Osteocyte (in vitro differentiated cells): ENCODE results near the gene TTLL10. TPM values are rescaled to one million over a fixed set of nuclear protein-coding genes. Genes with fewer than 3 reads are reported as not detected.

Experiments
- DNase-seq: peaks from one replicate; pipeline ENCODE4 v3.0.0; 2021; ENCODE audit warnings: mixed read lengths; ENCODE audit not compliant: unreplicated experiment; ENCODE audit errors: extremely low spot score
- H3K27ac Mint-ChIP-seq: one replicate; pipeline ENCODE4 v1.8.0; 2021; ENCODE audit warnings: mild to moderate bottlenecking, mixed read lengths; ENCODE audit not compliant: unreplicated experiment
- H3K27me3 Mint-ChIP-seq: one replicate; pipeline ENCODE4 v1.8.0; 2021; ENCODE audit warnings: mixed read lengths; ENCODE audit not compliant: unreplicated experiment
- H3K36me3 Mint-ChIP-seq: one replicate; pipeline ENCODE4 v1.8.0; 2021; ENCODE audit warnings: mixed read lengths; ENCODE audit not compliant: unreplicated experiment
- H3K4me1 Mint-ChIP-seq: one replicate; pipeline ENCODE4 v1.8.0; 2021; ENCODE audit warnings: mixed read lengths; ENCODE audit not compliant: unreplicated experiment
- H3K4me3 Mint-ChIP-seq: one replicate; pipeline ENCODE4 v1.8.0; 2021; ENCODE audit warnings: mild to moderate bottlenecking, moderate library complexity, mixed read lengths; ENCODE audit not compliant: unreplicated experiment
- H3K9me3 Mint-ChIP-seq: one replicate; pipeline ENCODE4 v1.8.0; 2021; ENCODE audit warnings: mixed read lengths; ENCODE audit not compliant: unreplicated experiment
- CTCF ChIP-seq: fragments of 200-600 bp; sonication (generic); IDR thresholded peaks from 2 replicates; pipeline ENCODE4 v1.5.0; 2021; ENCODE audit warnings: antibody characterized with exemption, mild to moderate bottlenecking, moderate library complexity
- total RNA-seq: library from RNA; stranded (reverse); gene quantifications from 2 replicates; pipeline ENCODE4 v1.2.1, GENCODE V29; 2021

The TTLL10 gene
- total RNA-seq, 1 donor from 2014 or later, result not detected

GRCh38 chr1:1240822-1241587 lies 67.3 kb downstream of the TTLL10 start:
- Mint-ChIP-seq H3K4me3 (no peak overlapping the region), H3K27ac (no peak overlapping the region), H3K9me3 (no peaks in the 10 kb centered on the region), H3K36me3 (no peaks in the 10 kb centered on the region), H3K27me3 (no peaks in the 10 kb centered on the region), H3K4me1 (peaks cover 23% of the 10 kb centered on the region)
- TF ChIP-seq CTCF, result no peak
- DNase-seq, result no peak

- no peak overlapping the region for H3K4me3 Mint-ChIP-seq
- no peak for DNase-seq
- no peak for TF ChIP-seq CTCF
- no peak overlapping the region for H3K27ac Mint-ChIP-seq
- peaks cover 22% of the 10 kb centered on the region for H3K4me1 Mint-ChIP-seq
- no peaks in the 10 kb centered on the region for H3K27me3 Mint-ChIP-seq
- no peaks in the 10 kb centered on the region for H3K36me3 Mint-ChIP-seq
- H3K9me3 Mint-ChIP-seq, result no peaks in the 10 kb centered on the region
These were observed 68.0 kb downstream of the TTLL10 start for GRCh38 chr1:1241588-1242219.

- Mint-ChIP-seq H3K9me3 (no peaks in the 10 kb centered on the region), H3K27me3 (no peaks in the 10 kb centered on the region), H3K4me1 (peaks cover 14% of the 10 kb centered on the region), H3K4me3 (no peak overlapping the region), H3K36me3 (no peaks in the 10 kb centered on the region), H3K27ac (no peak overlapping the region)
- no peak for DNase-seq
- TF ChIP-seq CTCF, result no peak
These were observed 69.0 kb downstream of the TTLL10 start for GRCh38 chr1:1242461-1243265.

GRCh38 chr1:1243266-1243660 lies 69.6 kb downstream of the TTLL10 start:
- Mint-ChIP-seq H3K27ac (no peak overlapping the region), H3K9me3 (no peaks in the 10 kb centered on the region), H3K36me3 (no peaks in the 10 kb centered on the region), H3K4me3 (no peak overlapping the region), H3K4me1 (peaks cover 12% of the 10 kb centered on the region), H3K27me3 (no peaks in the 10 kb centered on the region)
- DNase-seq, result no peak
- no peak for TF ChIP-seq CTCF

- H3K9me3 Mint-ChIP-seq, result no peaks in the 10 kb centered on the region
- DNase-seq, result no peak
- H3K4me3 Mint-ChIP-seq, result no peak overlapping the region
- H3K36me3 Mint-ChIP-seq, result no peaks in the 10 kb centered on the region
- H3K27ac Mint-ChIP-seq, result no peak overlapping the region
- peaks cover 11% of the 10 kb centered on the region for H3K4me1 Mint-ChIP-seq
- H3K27me3 Mint-ChIP-seq, result no peaks in the 10 kb centered on the region
- TF ChIP-seq CTCF, result no peak
These were observed 70.1 kb downstream of the TTLL10 start for GRCh38 chr1:1243807-1244191.
